HG03571 (cell line): Measurements from ENCODE around the gene DMRTA2.

Source experiments
- ATAC-seq: cut with Tn5 transposase; IDR thresholded peaks from one replicate; pipeline ENCODE4 v1.9.1; 2021; ENCODE audit not compliant: unreplicated experiment

The DMRTA2 gene

GRCh38 chr1:50424045-50424883, 1.0 kb upstream of the DMRTA2 start:
- no peak for ATAC-seq

- no peak for ATAC-seq
Measured at GRCh38 chr1:50423670-50424000, 392 bp upstream of the DMRTA2 start.

GRCh38 chr1:50422675-50422945, 633 bp downstream of the DMRTA2 start:
- ATAC-seq = no peak

- no peak for ATAC-seq
Measured at GRCh38 chr1:50421768-50422674, 1.2 kb downstream of the DMRTA2 start.

GRCh38 chr1:50421366-50421748, 1.9 kb downstream of the DMRTA2 start:
- no peak for ATAC-seq

DNA sequence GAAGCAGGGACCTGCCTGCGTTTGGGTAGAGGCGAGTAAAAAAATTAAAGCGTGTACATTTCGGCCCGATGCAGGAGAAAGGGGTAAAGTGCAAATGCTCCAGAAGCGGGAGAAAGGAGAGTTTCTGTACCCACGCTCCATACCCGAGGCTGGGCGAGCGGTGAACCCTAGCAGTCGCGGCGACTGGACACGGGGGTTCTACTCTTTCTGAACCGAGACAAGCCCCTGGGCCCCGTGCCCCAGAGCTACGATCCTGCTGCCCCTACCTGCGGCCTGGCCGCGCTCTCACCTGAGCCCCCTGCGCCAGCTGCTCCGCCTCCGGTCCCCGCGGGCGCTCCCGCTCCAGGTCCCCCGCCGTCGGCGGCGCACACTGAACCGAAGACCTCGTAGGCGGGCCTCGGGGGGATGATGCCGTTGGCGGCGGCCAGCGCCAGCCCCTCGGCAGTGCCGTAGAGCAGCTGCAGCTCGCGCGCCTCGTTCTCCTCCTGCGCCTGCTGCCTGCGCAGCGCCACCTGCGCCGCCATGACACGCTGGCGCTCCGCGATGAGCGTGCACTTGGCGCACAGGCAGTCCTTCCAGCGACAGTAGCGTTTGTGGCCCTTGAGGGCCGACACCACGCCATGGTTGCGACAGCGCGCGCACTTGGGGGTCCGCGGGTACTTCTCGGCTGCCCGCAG, 2.4 kb downstream of the DMRTA2 start:
- no peak for ATAC-seq

- ATAC-seq = no peak
Measured at GRCh38 chr1:50419907-50420677, 3.2 kb downstream of the DMRTA2 start.

- ATAC-seq = no peak
Measured at GRCh38 chr1:50419192-50419906, 3.9 kb downstream of the DMRTA2 start.

GRCh38 chr1:50418600-50419109, 4.6 kb downstream of the DMRTA2 start:
- ATAC-seq = no peak

DNA sequence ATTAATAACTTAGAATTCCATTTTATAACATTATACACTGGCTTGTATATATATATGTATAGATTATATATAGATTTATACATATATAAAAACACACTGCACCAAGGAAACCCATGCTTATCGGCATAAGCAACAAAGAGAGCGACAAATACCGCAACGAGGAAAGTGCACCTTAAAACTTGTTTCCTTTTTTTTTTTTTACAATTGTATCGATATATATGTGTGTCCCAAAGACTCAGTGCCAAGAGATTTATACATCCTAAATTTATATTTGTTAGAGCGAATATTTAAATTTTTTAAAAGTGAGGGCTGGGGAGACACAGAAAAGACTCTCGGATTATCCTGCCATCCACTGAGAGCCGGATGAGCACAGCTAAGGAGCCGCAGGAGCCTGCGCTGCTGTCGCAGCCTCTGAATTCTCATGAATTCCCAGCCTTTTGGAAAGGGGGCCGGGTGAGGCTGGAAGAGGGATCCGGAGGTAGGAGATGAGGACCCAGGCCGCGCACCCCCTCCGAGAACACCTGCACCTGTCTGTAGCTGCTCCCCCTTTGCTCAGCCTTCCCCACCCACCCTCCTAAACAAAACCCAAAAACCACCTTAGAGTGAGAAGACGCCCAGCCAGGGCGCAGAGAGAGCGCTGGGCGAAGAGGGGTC, 5.2 kb downstream of the DMRTA2 start:
- ATAC-seq = no peak

DNA sequence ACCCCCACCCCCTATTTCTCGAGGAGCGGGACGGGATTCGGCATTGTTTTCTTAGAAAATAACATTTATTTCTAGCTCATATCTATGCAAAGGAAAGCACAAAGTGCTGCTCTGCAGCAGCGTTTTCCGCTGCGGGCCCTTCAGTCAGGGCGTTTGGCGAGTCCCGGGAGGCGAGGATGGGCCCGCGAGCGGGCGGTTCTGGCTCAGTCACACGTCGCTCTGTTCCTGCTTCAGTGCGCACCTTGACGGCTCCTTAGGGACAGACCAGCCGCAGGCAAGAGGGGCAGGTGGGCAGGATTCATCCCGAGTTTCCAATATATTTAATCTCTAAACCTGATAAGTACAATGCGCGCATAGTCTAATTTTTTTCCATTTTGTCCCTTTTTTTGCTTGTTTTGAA, 5.7 kb downstream of the DMRTA2 start:
- ATAC-seq = no peak

GRCh38 chr1:50416553-50417453, 6.4 kb downstream of the DMRTA2 start:
- ATAC-seq = no peak

- no peak for ATAC-seq
Measured at GRCh38 chr1:50416150-50416527, 7.1 kb downstream of the DMRTA2 start.

GRCh38 chr1:50415235-50416149, 7.8 kb downstream of the DMRTA2 start:
- no peak for ATAC-seq

GRCh38 chr1:50414853-50415234, 8.4 kb downstream of the DMRTA2 start:
- no peak for ATAC-seq

DNA sequence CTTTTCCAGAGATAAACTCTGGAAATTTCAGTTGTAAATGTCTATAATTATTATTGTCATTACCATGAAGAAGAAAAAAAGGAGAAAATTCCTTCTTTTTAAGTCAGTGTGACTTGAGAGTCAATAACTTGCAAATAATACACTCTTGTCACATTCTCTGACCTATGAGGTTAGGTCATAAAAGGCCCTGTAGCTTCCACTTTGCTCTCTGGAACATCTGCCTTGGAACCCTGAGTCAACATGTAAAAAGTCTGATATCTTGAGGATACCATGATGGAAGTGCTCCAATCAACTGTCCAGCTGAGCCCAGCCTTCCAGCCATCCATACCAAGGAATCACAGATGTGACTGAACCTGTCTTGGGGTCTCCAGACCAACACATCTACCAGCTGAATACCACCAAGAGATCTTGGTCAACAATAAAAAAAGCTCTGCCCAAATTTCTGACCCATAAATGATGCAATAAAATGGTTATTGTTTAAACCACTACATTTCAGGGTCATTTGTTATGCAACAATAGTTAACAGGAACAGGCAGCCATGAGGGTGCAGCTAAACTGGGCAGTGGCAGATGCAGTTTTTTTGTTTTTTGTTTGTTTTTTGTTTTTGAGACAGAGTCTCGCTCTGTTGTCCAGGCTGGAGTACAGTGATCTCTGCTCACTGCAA, 10.3 kb downstream of the DMRTA2 start:
- ATAC-seq = no peak

DNA sequence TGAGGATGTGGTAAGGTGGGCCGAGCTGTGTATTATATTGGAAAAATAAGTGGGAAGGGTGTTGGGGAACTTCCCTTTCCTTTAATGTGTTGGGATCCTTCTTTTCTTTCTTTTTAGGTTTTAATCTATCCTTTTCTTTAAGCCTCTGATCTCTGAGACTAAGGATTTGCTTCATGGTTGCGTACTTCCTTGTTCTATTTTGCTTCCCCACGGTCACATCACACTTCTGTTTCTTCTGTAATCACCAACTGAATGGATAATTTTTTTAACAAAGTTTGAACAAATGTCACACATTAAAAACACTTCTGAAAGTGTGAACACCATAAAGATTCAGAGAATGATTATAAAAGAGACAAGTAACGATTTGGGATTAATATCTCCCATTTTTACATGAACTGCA, 17.4 kb downstream of the DMRTA2 start:
- no peak for ATAC-seq
